Measurements from ENCODE around the gene FAM228A. TPM values are rescaled to one million over a fixed set of nuclear protein-coding genes. Genes with fewer than 3 reads are reported as not detected.

Gene FAM228A
- total RNA-seq, 1 donor from 2014 or later = not detected

- POLR2A ChIA-PET = no interaction called here
- H3K4me1 Mint-ChIP-seq = peaks cover 12% of the 10 kb centered on the region
- peaks cover 16% of the 10 kb centered on the region for H3K36me3 Mint-ChIP-seq (ENCODE audit: low read depth)
- no peak for ATAC-seq (ENCODE audit: low read depth)
- H3K27ac Mint-ChIP-seq = no peak overlapping the region
- no peaks in the 10 kb centered on the region for H3K27me3 Mint-ChIP-seq
- CTCF ChIA-PET = interaction anchor here (1.1 kb wide), 1 partner anchor 338 kb away, joined by 5 read pairs; no protein-coding TSS in a partner anchor
- no peak for DNase-seq
- H3K9me3 Mint-ChIP-seq = peaks cover 7% of the 10 kb centered on the region
- TF ChIP-seq, protein P1, sequence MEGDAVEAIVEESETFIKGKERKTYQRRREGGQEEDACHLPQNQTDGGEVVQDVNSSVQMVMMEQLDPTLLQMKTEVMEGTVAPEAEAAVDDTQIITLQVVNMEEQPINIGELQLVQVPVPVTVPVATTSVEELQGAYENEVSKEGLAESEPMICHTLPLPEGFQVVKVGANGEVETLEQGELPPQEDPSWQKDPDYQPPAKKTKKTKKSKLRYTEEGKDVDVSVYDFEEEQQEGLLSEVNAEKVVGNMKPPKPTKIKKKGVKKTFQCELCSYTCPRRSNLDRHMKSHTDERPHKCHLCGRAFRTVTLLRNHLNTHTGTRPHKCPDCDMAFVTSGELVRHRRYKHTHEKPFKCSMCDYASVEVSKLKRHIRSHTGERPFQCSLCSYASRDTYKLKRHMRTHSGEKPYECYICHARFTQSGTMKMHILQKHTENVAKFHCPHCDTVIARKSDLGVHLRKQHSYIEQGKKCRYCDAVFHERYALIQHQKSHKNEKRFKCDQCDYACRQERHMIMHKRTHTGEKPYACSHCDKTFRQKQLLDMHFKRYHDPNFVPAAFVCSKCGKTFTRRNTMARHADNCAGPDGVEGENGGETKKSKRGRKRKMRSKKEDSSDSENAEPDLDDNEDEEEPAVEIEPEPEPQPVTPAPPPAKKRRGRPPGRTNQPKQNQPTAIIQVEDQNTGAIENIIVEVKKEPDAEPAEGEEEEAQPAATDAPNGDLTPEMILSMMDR (IDR thresholded peaks at IDR 0.05) = no peak
- no peak overlapping the region for H3K4me3 Mint-ChIP-seq
- intact Hi-C loops (cut with micrococcal nuclease) = no loop called here
Observed at GRCh38 chr2:24162494-24162893, 12.4 kb upstream of the FAM228A start.

DNA sequence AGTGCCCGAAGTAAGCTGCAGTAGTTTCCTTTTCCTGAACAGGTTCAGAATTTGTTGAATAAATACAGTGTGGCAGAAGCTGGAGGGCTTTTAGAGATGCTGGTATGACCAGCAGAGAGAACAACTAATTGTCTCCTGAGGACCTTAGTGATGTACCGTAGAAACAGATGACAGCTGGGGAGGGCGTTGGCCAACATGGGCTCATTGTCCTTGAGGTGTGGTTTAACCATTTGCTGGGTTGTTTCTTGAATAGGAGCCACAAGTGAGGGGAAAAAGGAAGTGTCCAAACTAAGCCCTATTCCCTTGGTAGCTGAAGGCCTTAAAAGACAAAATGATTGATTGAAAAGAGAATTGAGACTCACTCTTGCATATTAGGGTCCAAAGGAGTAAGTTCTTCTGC lies 11.7 kb upstream of the FAM228A start:
- no peak for DNase-seq
- ChIA-PET POLR2A (no interaction called here), CTCF (interaction anchor here (1.1 to 1.5 kb wide), 2 partner anchors 79 to 338 kb away, joined by 4 to 7 read pairs; no protein-coding TSS in a partner anchor)
- H3K4me3 Mint-ChIP-seq = no peak overlapping the region
- H3K27me3 Mint-ChIP-seq = no peaks in the 10 kb centered on the region
- peaks cover 12% of the 10 kb centered on the region for H3K4me1 Mint-ChIP-seq
- peaks cover 7% of the 10 kb centered on the region for H3K9me3 Mint-ChIP-seq
- peaks cover 16% of the 10 kb centered on the region for H3K36me3 Mint-ChIP-seq (ENCODE audit: low read depth)
- ATAC-seq (ENCODE audit: low read depth) = no peak
- TF ChIP-seq, protein P1 (IDR thresholded peaks at IDR 0.05) = no peak
- intact Hi-C loops (cut with micrococcal nuclease) = no loop called here
- no peak overlapping the region for H3K27ac Mint-ChIP-seq

- TF ChIP-seq, protein P1 (IDR thresholded peaks at IDR 0.05) = no peak
- CTCF ChIA-PET = interaction anchor here (0.6 to 1.5 kb wide), 3 partner anchors 80 to 339 kb away, joined by 3 to 7 read pairs (median 4); no protein-coding TSS in a partner anchor
- intact Hi-C loops (cut with micrococcal nuclease) = no loop called here
- DNase-seq = no peak
- H3K4me3 Mint-ChIP-seq = no peak overlapping the region
- H3K27ac Mint-ChIP-seq = no peak overlapping the region
- H3K4me1 Mint-ChIP-seq = peaks cover 12% of the 10 kb centered on the region
- no peaks in the 10 kb centered on the region for H3K27me3 Mint-ChIP-seq
- H3K36me3 Mint-ChIP-seq (ENCODE audit: low read depth) = peaks cover 13% of the 10 kb centered on the region
- no peak for ATAC-seq (ENCODE audit: low read depth)
- peaks cover 7% of the 10 kb centered on the region for H3K9me3 Mint-ChIP-seq
- POLR2A ChIA-PET = interaction anchor here (0.6 kb wide), 1 partner anchor 167 kb away, joined by 5 read pairs; no protein-coding TSS in a partner anchor
Observed at GRCh38 chr2:24163601-24164000, 11.3 kb upstream of the FAM228A start.

GRCh38 chr2:24164416-24164973 lies 10.4 kb upstream of the FAM228A start:
- ChIA-PET POLR2A (interaction anchor here (0.6 kb wide), 1 partner anchor 166 kb away, joined by 5 read pairs; no protein-coding TSS in a partner anchor), CTCF (interaction anchor here (0.5 to 1.5 kb wide), 4 partner anchors 80 to 648 kb away, joined by 3 to 7 read pairs (median 4); no protein-coding TSS in a partner anchor)

DNA sequence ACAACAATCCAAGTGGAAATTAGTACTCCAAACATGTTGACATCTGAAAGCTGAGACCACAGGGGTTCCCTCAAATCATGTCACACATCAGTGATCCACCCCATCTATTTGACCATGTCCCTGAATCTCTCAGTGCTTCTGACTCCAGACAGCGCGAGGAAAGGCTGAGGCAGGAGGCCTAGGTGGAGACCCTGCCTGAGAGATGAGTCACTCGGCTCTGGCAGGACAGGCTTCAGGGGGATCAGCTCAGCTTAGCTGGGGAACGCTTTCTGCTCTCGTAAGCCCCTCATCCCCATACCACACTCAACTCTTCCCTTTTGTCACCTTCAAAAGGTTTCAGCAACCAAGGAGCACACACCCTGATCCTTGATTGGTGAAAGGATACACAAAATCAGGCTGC lies 5.8 kb upstream of the FAM228A start:
- ChIA-PET CTCF (no interaction called here), POLR2A (interaction anchor here (0.6 kb wide), 1 partner anchor 344 kb away, joined by 4 read pairs; no protein-coding TSS in a partner anchor)
- Mint-ChIP-seq H3K4me3 (no peak overlapping the region), H3K36me3 (ENCODE audit: low read depth) (peaks cover 4% of the 10 kb centered on the region), H3K4me1 (peaks cover 11% of the 10 kb centered on the region), H3K27ac (no peak overlapping the region), H3K9me3 (peaks cover 3% of the 10 kb centered on the region), H3K27me3 (peaks cover 2% of the 10 kb centered on the region)
- DNase-seq (no peak), ATAC-seq (ENCODE audit: low read depth) (no peak)
- TF ChIP-seq, protein P1 (IDR thresholded peaks at IDR 0.05) = no peak
- intact Hi-C loops (cut with micrococcal nuclease) = no loop called here

More at GRCh38 chr2:24164416-24164973, 10.4 kb upstream of the FAM228A start:
- peak; percentile 40 for DNase-seq
- H3K4me1 Mint-ChIP-seq = peaks cover 12% of the 10 kb centered on the region
- peak; percentile 81 for ATAC-seq (ENCODE audit: low read depth)
- peaks cover 7% of the 10 kb centered on the region for H3K9me3 Mint-ChIP-seq
- TF ChIP-seq, protein P1 (IDR thresholded peaks at IDR 0.05) = peak; percentile 16
- H3K27ac Mint-ChIP-seq = peak overlapping the region; percentile 71
- H3K27me3 Mint-ChIP-seq = no peaks in the 10 kb centered on the region
- intact Hi-C loops (cut with micrococcal nuclease) = loop anchor here (1.0 kb wide), 2 partner anchors 80 to 340 kb away; partner anchors contain the start of gene TP53I3
- H3K36me3 Mint-ChIP-seq (ENCODE audit: low read depth) = peaks cover 12% of the 10 kb centered on the region
- peak overlapping the region; percentile 61 for H3K4me3 Mint-ChIP-seq
